ENCODE results near the gene FSTL5.

FSTL5 gene

DNA sequence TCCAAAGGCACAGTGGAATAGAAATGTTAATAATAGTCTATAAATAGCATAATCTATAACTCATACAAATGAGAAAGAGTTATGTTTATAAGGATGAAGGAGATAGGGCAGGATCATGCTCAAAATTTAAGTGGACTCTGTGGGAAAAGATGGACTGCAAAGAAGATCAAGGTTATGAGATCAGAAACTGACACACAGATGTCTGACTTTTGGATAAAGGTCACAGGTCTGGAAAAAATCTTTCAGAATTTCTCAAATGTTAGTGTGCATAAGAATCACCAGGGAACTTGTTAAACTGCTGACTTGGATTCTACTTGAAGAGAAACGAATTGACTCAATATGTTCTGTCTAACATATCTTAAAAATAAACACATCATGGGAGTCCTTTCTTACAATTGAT lies 104.1 kb downstream of the FSTL5 start:
- no peak for DNase-seq (ENCODE audit: low read depth)
- H3K4me3 ChIP-seq (ENCODE audit: control insufficient read depth, low read depth, low read length) = no peak overlapping the region
- TF ChIP-seq, protein P1, sequence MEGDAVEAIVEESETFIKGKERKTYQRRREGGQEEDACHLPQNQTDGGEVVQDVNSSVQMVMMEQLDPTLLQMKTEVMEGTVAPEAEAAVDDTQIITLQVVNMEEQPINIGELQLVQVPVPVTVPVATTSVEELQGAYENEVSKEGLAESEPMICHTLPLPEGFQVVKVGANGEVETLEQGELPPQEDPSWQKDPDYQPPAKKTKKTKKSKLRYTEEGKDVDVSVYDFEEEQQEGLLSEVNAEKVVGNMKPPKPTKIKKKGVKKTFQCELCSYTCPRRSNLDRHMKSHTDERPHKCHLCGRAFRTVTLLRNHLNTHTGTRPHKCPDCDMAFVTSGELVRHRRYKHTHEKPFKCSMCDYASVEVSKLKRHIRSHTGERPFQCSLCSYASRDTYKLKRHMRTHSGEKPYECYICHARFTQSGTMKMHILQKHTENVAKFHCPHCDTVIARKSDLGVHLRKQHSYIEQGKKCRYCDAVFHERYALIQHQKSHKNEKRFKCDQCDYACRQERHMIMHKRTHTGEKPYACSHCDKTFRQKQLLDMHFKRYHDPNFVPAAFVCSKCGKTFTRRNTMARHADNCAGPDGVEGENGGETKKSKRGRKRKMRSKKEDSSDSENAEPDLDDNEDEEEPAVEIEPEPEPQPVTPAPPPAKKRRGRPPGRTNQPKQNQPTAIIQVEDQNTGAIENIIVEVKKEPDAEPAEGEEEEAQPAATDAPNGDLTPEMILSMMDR (IDR thresholded peaks at IDR 0.05; ENCODE audit: control insufficient read depth, insufficient read depth, low read depth, low read length, missing control alignments) = no peak

DNA sequence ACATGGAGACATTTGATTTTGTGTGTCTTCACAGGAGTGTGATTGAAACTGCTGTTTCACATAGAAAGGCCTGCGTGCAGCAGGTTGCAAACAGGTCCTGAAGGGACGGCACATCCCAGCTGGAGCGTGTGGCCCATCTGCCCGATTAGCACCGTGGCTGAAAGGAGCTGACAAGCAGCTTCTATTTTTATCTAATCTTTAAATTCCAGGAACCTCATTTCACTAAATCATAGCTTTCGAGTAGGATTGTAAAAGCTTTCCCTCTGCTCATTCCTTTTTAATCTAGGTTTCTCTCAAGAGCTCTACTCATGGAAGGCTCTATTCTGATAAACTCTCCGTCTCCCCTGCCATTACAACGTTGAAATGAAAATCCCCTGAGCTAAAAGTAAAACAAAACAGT lies 106.8 kb downstream of the FSTL5 start:
- TF ChIP-seq, protein P1 (IDR thresholded peaks at IDR 0.05; ENCODE audit: control insufficient read depth, insufficient read depth, low read depth, low read length, missing control alignments) = no peak
- DNase-seq (ENCODE audit: low read depth) = no peak
- no peak overlapping the region for H3K4me3 ChIP-seq (ENCODE audit: control insufficient read depth, low read depth, low read length)

DNA sequence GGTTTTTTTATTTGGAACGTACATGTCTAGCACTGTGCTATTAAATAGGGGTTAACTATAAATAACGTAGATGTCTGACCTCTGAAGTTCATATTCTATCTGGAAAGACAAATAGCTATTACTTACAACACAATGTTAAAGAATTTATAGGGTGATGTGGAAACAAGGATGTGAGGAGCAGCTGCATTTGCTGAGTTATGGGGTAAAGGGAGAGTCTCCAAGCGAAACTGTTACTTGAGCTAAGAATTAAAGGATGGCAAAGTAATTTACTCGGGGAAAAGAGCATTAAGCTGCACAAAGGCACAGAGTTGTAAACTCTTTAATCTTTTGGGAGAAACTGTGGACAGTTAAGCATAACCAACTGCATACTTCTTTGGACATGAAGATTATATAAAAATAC lies 117.7 kb downstream of the FSTL5 start:
- no peak for DNase-seq (ENCODE audit: low read depth)
- TF ChIP-seq, protein P1 (IDR thresholded peaks at IDR 0.05; ENCODE audit: control insufficient read depth, insufficient read depth, low read depth, low read length, missing control alignments) = no peak
- H3K4me3 ChIP-seq (ENCODE audit: control insufficient read depth, low read depth, low read length) = no peak overlapping the region

DNA sequence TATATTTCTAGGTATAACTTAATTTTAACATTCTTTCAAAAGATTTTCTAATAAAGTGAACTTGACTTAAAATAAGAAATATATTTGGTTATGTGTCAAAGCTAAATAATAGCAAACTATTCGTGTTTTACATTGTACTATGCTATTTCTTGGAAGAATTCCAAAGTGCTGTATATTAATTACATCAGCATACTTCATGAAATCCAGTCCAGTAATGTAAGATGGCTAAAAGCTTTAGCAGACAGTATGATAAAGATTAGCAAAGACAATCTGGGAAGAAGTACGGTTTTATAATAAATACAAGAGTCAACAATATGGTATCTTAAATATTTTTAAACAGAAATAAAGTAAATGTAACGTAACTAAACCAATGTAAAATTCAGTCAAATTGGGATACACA lies 125.7 kb downstream of the FSTL5 start:
- DNase-seq (ENCODE audit: low read depth) = no peak
- no peak overlapping the region for H3K4me3 ChIP-seq (ENCODE audit: control insufficient read depth, low read depth, low read length)
- TF ChIP-seq, protein P1 (IDR thresholded peaks at IDR 0.05; ENCODE audit: control insufficient read depth, insufficient read depth, low read depth, low read length, missing control alignments) = no peak

DNA sequence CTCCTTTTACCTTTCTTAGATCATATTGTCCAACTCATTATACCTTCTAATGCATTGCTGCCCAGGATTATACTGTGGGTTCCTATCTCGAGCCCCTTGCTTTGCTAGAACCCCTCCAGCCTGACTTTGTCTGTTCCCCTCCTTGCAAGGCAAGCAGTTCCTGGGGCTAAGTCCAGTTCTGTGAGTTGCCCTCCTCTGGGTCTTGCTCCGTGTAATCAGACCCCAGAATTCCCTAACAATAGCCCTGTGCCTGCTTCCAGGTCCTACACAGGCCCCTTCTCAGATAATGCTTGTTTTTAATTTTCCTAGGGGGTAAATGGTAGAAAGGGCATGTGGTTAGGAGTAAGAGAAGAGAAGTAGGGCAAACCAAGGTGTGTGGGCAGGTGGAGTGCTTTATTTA lies 145.9 kb downstream of the FSTL5 start:
- TF ChIP-seq, protein P1 (IDR thresholded peaks at IDR 0.05; ENCODE audit: control insufficient read depth, insufficient read depth, low read depth, low read length, missing control alignments) = no peak

DNA sequence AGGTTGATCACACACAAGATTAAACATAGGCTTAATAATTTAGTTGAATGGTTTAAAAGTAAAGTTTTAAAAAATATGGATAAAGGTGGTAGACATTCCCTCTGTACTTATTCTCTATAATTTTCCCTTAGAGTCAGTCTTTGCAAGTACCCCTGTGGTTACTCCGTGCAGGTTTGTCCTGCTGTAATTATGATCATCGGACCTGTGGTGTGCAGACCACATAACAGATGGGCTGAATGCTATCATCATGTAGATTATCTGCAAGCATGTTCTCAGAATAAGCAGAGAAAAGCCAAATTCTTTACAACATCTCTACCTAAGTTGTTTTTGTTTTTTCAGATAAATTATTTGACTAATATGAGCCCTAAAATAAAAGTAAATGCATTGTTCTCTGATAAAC lies 146.8 kb downstream of the FSTL5 start:
- TF ChIP-seq, protein P1 (IDR thresholded peaks at IDR 0.05; ENCODE audit: control insufficient read depth, insufficient read depth, low read depth, low read length, missing control alignments) = no peak
- DNase-seq (ENCODE audit: low read depth) = no peak
- H3K4me3 ChIP-seq (ENCODE audit: control insufficient read depth, low read depth, low read length) = no peak overlapping the region

More for the DNA sequence above, 145.9 kb downstream of the FSTL5 start:
- no peak for DNase-seq (ENCODE audit: low read depth)
- H3K4me3 ChIP-seq (ENCODE audit: control insufficient read depth, low read depth, low read length) = no peak overlapping the region

DNA sequence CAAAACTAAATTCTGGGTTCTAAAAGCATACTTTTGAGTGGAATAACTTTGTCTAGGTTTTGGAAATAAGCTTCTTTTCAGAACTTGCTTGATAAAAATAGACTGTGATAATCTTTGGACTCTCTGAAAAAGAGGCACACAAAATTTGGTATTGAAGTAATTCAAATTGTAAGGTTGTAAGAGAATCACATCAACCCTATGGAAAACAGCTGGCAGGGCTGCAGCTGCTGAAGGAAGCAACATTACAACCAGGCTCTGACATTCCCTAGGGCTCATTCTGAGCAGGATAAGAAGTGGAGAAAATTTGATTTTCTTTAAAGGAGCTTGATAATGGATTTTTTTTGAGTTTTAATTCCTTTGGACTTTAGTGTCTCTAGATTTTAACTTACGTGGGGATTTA lies 147.6 kb downstream of the FSTL5 start:
- no peak for DNase-seq (ENCODE audit: low read depth)
- TF ChIP-seq, protein P1 (IDR thresholded peaks at IDR 0.05; ENCODE audit: control insufficient read depth, insufficient read depth, low read depth, low read length, missing control alignments) = no peak
- no peak overlapping the region for H3K4me3 ChIP-seq (ENCODE audit: control insufficient read depth, low read depth, low read length)
